Type B pancreatic cell (in vitro differentiated cells): ENCODE data around the gene CRHR2. TPM values are rescaled to one million over a fixed set of nuclear protein-coding genes. Genes with fewer than 3 reads are reported as not detected.

Experiments
- DNase-seq: peaks from one replicate; pipeline ENCODE4 v3.0.0; 2021; ENCODE audit warnings: mixed read lengths; ENCODE audit not compliant: unreplicated experiment; ENCODE audit errors: extremely low spot score
- H3K27ac Mint-ChIP-seq: 2 replicates; pipeline ENCODE4 v1.8.0; 2021; ENCODE audit warnings: mild to moderate bottlenecking, mixed read lengths
- H3K27me3 Mint-ChIP-seq: 2 replicates; pipeline ENCODE4 v1.8.0; 2021; ENCODE audit warnings: mixed read lengths
- H3K36me3 Mint-ChIP-seq: 2 replicates; pipeline ENCODE4 v1.8.0; 2021; ENCODE audit warnings: mixed read lengths
- H3K4me1 Mint-ChIP-seq: one replicate; pipeline ENCODE4 v1.8.0; 2021; ENCODE audit warnings: mixed read lengths; ENCODE audit not compliant: unreplicated experiment
- H3K4me3 Mint-ChIP-seq: 2 replicates; pipeline ENCODE4 v1.8.0; 2021; ENCODE audit warnings: mild to moderate bottlenecking, mixed read lengths
- H3K9me3 Mint-ChIP-seq: 2 replicates; pipeline ENCODE4 v1.8.0; 2021; ENCODE audit warnings: mixed read lengths
- CTCF ChIP-seq: fragments of 200-600 bp; sonication (generic); conservative IDR thresholded peaks from 2 replicates; pipeline ENCODE4 v1.5.0; 2021; ENCODE audit warnings: antibody characterized with exemption, mild to moderate bottlenecking
- total RNA-seq: library from RNA; stranded (reverse); gene quantifications from 2 replicates; pipeline ENCODE4 v1.2.1, GENCODE V29; 2021; ENCODE audit warnings: low replicate concordance

Gene CRHR2
- total RNA-seq, 1 donor from 2014 or later: 0.27 TPM

GRCh38 chr7:30679664-30680063, 2.6 kb downstream of the CRHR2 start:
- Mint-ChIP-seq H3K27me3 (peaks cover 86% of the 10 kb centered on the region), H3K4me3 (no peak overlapping the region), H3K9me3 (no peaks in the 10 kb centered on the region), H3K36me3 (no peaks in the 10 kb centered on the region), H3K27ac (no peak overlapping the region), H3K4me1 (peaks cover 6% of the 10 kb centered on the region)
- TF ChIP-seq CTCF: no peak
- no peak for DNase-seq

GRCh38 chr7:30678805-30679204, 3.5 kb downstream of the CRHR2 start:
- H3K36me3 Mint-ChIP-seq: no peaks in the 10 kb centered on the region
- H3K4me3 Mint-ChIP-seq: no peak overlapping the region
- DNase-seq: no peak
- H3K9me3 Mint-ChIP-seq: no peaks in the 10 kb centered on the region
- no peak for TF ChIP-seq CTCF
- peaks cover 6% of the 10 kb centered on the region for H3K4me1 Mint-ChIP-seq
- no peak overlapping the region for H3K27ac Mint-ChIP-seq
- peaks cover 83% of the 10 kb centered on the region for H3K27me3 Mint-ChIP-seq

GRCh38 chr7:30674876-30675275, 7.4 kb downstream of the CRHR2 start:
- no peak overlapping the region for H3K4me3 Mint-ChIP-seq
- TF ChIP-seq CTCF: no peak
- no peak overlapping the region for H3K27ac Mint-ChIP-seq
- DNase-seq: no peak
- H3K9me3 Mint-ChIP-seq: no peaks in the 10 kb centered on the region
- peaks cover 56% of the 10 kb centered on the region for H3K27me3 Mint-ChIP-seq
- no peaks in the 10 kb centered on the region for H3K36me3 Mint-ChIP-seq
- no peaks in the 10 kb centered on the region for H3K4me1 Mint-ChIP-seq

- H3K4me3 Mint-ChIP-seq: no peak overlapping the region
- H3K9me3 Mint-ChIP-seq: no peaks in the 10 kb centered on the region
- no peak for TF ChIP-seq CTCF
These were observed 7.8 kb downstream of the CRHR2 start for GRCh38 chr7:30674420-30674819.

GRCh38 chr7:30671793-30672465, 10.3 kb downstream of the CRHR2 start:
- DNase-seq: no peak
- Mint-ChIP-seq H3K9me3 (no peaks in the 10 kb centered on the region), H3K27me3 (peaks cover 36% of the 10 kb centered on the region), H3K4me1 (no peaks in the 10 kb centered on the region), H3K36me3 (no peaks in the 10 kb centered on the region), H3K27ac (no peak overlapping the region), H3K4me3 (no peak overlapping the region)
- no peak for TF ChIP-seq CTCF

More at GRCh38 chr7:30674420-30674819, 7.8 kb downstream of the CRHR2 start:
- Mint-ChIP-seq H3K27ac (no peak overlapping the region), H3K36me3 (no peaks in the 10 kb centered on the region), H3K4me1 (no peaks in the 10 kb centered on the region), H3K27me3 (peaks cover 56% of the 10 kb centered on the region)
- DNase-seq: no peak

GRCh38 chr7:30668102-30668501, 14.2 kb downstream of the CRHR2 start:
- Mint-ChIP-seq H3K4me1 (no peaks in the 10 kb centered on the region), H3K27me3 (peaks cover 15% of the 10 kb centered on the region), H3K36me3 (no peaks in the 10 kb centered on the region), H3K4me3 (no peak overlapping the region), H3K27ac (no peak overlapping the region), H3K9me3 (no peaks in the 10 kb centered on the region)
- DNase-seq: no peak
- no peak for TF ChIP-seq CTCF
